SK-N-SH treated with all-trans-retinoic acid at 6 μM for 48 hours (cell line): Measurements from ENCODE around the gene JMJD4.

ENCODE experiments used
- ATAC-seq: fragments of 200-7000 bp; cut with Tn5 transposase; 3 replicates; pipeline ENCODE4 v1.9.1; 2020; ENCODE audit warnings: mild to moderate bottlenecking, moderate library complexity
- ARNTL ChIP-seq: fragments of 450-650 bp; formaldehyde crosslinking; IDR thresholded peaks from 2 replicates; pipeline ENCODE4 v1.5.0; 2020; ENCODE audit warnings: low read depth, mild to moderate bottlenecking, moderate library complexity, borderline replicate concordance
- BACH2 ChIP-seq: fragments of 250-450 bp; sonication (Bioruptor Pico); IDR thresholded peaks from 2 replicates; pipeline ENCODE4 v1.9.0; 2021; ENCODE audit warnings: mild to moderate bottlenecking, borderline replicate concordance
- ESRRG ChIP-seq: fragments of 250-450 bp; sonication (Bioruptor Pico); IDR thresholded peaks from 2 replicates; pipeline ENCODE4 v1.6.1; 2021; ENCODE audit warnings: mild to moderate bottlenecking
- GLIS3 ChIP-seq: fragments of 250-450 bp; sonication (Bioruptor Pico); IDR thresholded peaks from 2 replicates; pipeline ENCODE4 v1.5.0; 2020; ENCODE audit warnings: mild to moderate bottlenecking, moderate library complexity
- ISL1 ChIP-seq: fragments of 250-450 bp; sonication (Bioruptor Pico); IDR thresholded peaks from 2 replicates; pipeline ENCODE4 v2.1.2; 2022; ENCODE audit warnings: mild to moderate bottlenecking, moderate library complexity
- OSR1 ChIP-seq: fragments of 250-450 bp; sonication (Bioruptor Pico); IDR thresholded peaks from 2 replicates; pipeline ENCODE4 v1.8.0; 2022; ENCODE audit warnings: moderate library complexity, mild to moderate bottlenecking, inconsistent platforms
- PPARA ChIP-seq: fragments of 250-450 bp; sonication (Bioruptor Pico); IDR thresholded peaks from 2 replicates; pipeline ENCODE4 v1.5.0; 2020; ENCODE audit warnings: mild to moderate bottlenecking, borderline replicate concordance
- RARB ChIP-seq: fragments of 250-450 bp; sonication (Bioruptor Pico); IDR thresholded peaks from 2 replicates; pipeline ENCODE4 v1.8.0; 2021; ENCODE audit warnings: mild to moderate bottlenecking, moderate library complexity
- SNAI2 ChIP-seq: fragments of 250-450 bp; sonication (Bioruptor Pico); IDR thresholded peaks from 2 replicates; pipeline ENCODE4 v1.5.0; 2020; ENCODE audit warnings: mild to moderate bottlenecking, moderate library complexity
- TCF4 ChIP-seq: fragments of 250-450 bp; sonication (Bioruptor Pico); IDR thresholded peaks from 2 replicates; pipeline ENCODE4 v1.8.0; 2021; ENCODE audit warnings: mild to moderate bottlenecking, moderate library complexity, borderline replicate concordance
- TOX ChIP-seq: fragments of 250-450 bp; sonication (Bioruptor Pico); IDR thresholded peaks from 2 replicates; pipeline ENCODE4 v1.8.0; 2021; ENCODE audit warnings: mild to moderate bottlenecking, moderate library complexity, borderline replicate concordance
- ZFP3 ChIP-seq: fragments of 250-450 bp; sonication (Bioruptor Pico); IDR thresholded peaks from 2 replicates; pipeline ENCODE4 v1.5.0; 2020; ENCODE audit warnings: mild to moderate bottlenecking, moderate library complexity
- ZFP30 ChIP-seq: fragments of 450-650 bp; formaldehyde crosslinking; IDR thresholded peaks from 2 replicates; pipeline ENCODE4 v1.5.0; 2022; ENCODE audit warnings: mild to moderate bottlenecking, moderate library complexity
- ZNF565 ChIP-seq: fragments of 450-650 bp; formaldehyde crosslinking; conservative IDR thresholded peaks from 2 replicates; pipeline ENCODE4 v1.5.0; 2020; ENCODE audit warnings: low read depth, mild to moderate bottlenecking, moderate library complexity
- ZNF70 ChIP-seq: fragments of 450-650 bp; formaldehyde crosslinking; IDR thresholded peaks from 2 replicates; pipeline ENCODE4 v1.5.0; 2020; ENCODE audit warnings: mild to moderate bottlenecking, moderate library complexity
- ZNF8 ChIP-seq: fragments of 450-650 bp; formaldehyde crosslinking; IDR thresholded peaks from 2 replicates; pipeline ENCODE4 v1.5.0; 2020; ENCODE audit warnings: mild to moderate bottlenecking, moderate library complexity
- TF ChIP-seq, protein P1 (sequence below): fragments of 250-450 bp; sonication (Bioruptor Pico); IDR thresholded peaks from 2 replicates; pipeline ENCODE4 v1.5.1; 2020; ENCODE audit warnings: low read depth, mild to moderate bottlenecking, moderate library complexity
- TF ChIP-seq, protein P2 (sequence below): fragments of 250-450 bp; sonication (Bioruptor Pico); IDR thresholded peaks from 2 replicates; pipeline ENCODE4 v1.5.0; 2020; ENCODE audit warnings: mild to moderate bottlenecking, moderate library complexity
- TF ChIP-seq, protein P3 (sequence below): fragments of 250-450 bp; sonication (Bioruptor Pico); IDR thresholded peaks from 2 replicates; pipeline ENCODE4 v1.8.0; 2020; ENCODE audit warnings: mild to moderate bottlenecking, moderate library complexity, borderline replicate concordance

JMJD4 gene

DNA sequence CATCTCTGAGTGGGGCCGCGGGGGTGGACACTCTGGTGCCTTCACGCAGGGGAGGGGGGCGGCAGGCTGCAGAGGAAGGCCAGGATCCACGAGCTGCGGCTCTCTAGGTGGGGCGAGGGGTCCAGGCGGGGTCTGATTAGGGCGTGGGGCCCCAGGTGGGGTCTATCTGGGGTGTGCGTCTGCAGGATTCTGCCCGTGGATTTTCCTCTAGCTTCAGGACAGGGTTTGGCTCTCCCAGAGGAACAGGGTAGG, 6.3 kb downstream of the JMJD4 start (continued):
- TF ChIP-seq, protein P1, sequence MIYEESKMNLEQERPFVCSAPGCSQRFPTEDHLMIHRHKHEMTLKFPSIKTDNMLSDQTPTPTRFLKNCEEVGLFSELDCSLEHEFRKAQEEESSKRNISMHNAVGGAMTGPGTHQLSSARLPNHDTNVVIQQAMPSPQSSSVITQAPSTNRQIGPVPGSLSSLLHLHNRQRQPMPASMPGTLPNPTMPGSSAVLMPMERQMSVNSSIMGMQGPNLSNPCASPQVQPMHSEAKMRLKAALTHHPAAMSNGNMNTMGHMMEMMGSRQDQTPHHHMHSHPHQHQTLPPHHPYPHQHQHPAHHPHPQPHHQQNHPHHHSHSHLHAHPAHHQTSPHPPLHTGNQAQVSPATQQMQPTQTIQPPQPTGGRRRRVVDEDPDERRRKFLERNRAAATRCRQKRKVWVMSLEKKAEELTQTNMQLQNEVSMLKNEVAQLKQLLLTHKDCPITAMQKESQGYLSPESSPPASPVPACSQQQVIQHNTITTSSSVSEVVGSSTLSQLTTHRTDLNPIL = no peak
- TF ChIP-seq ISL1 (no peak), GLIS3 (CRISPR knock-in tag) (no peak)
- TF ChIP-seq, protein P2, sequence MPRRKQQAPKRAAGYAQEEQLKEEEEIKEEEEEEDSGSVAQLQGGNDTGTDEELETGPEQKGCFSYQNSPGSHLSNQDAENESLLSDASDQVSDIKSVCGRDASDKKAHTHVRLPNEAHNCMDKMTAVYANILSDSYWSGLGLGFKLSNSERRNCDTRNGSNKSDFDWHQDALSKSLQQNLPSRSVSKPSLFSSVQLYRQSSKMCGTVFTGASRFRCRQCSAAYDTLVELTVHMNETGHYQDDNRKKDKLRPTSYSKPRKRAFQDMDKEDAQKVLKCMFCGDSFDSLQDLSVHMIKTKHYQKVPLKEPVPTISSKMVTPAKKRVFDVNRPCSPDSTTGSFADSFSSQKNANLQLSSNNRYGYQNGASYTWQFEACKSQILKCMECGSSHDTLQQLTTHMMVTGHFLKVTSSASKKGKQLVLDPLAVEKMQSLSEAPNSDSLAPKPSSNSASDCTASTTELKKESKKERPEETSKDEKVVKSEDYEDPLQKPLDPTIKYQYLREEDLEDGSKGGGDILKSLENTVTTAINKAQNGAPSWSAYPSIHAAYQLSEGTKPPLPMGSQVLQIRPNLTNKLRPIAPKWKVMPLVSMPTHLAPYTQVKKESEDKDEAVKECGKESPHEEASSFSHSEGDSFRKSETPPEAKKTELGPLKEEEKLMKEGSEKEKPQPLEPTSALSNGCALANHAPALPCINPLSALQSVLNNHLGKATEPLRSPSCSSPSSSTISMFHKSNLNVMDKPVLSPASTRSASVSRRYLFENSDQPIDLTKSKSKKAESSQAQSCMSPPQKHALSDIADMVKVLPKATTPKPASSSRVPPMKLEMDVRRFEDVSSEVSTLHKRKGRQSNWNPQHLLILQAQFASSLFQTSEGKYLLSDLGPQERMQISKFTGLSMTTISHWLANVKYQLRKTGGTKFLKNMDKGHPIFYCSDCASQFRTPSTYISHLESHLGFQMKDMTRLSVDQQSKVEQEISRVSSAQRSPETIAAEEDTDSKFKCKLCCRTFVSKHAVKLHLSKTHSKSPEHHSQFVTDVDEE = no peak

DNA sequence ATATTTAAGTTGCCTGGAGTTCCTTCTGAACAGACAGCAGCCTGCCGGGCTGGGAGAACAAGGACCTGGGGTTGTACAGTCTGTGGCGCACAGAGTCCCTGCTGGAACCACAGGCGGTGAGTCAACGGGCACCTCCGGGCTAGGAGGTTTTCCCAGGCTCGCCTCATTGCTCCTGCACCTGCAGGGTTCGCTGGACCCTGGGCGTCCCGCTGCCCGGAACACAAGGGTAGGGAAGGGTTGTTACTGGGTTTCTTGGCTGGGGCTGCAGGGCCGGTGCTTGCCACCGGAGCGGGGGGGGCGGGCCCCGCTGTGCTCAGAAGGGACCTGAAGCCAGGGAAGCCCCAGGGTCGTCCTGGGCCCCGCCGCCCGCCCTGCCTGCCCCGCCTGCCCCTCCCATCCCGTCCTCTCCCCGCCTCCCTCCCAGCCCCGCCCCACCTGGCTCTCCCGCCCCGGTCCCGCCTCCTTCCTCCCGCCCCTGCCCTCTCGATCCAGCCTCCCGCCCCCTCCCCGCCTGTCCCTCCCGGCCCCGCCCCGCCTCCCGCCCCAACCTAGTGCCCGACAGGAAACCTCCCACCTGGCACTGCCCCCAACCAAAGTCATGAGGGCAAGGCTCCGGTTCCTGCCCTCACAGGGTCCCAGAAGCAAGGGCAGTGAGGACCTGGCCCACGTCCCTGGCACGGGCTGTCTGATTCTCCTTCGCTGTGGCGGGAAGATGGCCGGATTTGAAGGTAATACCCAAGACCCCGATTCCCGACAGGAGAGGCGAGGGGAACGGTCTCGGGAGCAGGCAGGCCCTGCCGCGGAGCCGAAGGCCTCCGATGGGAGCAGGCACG, 6.8 kb downstream of the JMJD4 start:
- ATAC-seq = peak; percentile 69
- TF ChIP-seq BACH2 (CRISPR knock-in tag) (no peak), ZFP30 (no peak), GLIS3 (CRISPR knock-in tag) (no peak; the same call in 1 of the 2 replicates), ZNF565 (CRISPR knock-in tag) (no peak), ZNF70 (no peak), PPARA (CRISPR knock-in tag) (no peak), RARB (CRISPR knock-in tag) (no peak), TCF4 (CRISPR knock-in tag) (no peak), ISL1 (no peak), ZNF8 (CRISPR knock-in tag) (no peak)

DNA sequence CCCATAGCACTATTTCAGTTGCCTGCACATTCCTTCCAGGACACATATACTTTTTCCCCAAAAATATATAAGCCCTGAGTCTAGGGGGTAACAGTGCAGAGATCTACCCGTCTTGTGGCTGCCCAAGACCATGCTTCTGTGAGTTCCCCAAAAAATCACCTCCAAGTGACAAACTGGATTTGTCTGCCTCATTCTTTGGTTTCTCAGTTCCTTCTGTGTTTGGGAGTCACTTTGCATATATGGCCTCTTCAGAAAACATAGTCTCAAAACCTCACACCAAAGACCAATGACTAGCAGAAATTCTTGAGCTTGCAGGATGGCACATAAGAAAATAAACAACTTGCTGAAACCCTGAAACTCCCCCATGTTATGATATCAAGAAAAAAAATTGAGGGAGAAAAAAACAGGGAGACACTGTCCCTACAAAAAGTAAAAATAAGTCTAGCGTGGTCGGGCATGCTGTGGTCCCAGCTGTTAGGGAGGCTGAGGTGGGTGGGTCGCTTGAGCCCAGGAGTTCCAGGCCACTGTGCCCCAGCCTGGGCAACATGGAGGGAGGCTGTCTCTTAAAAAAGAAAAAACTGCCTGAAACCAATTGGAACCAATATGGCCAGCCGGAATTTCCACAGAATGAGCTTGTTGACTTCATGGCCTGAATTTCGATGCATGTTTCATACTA, 8.0 kb downstream of the JMJD4 start:
- TF ChIP-seq ZFP30 (no peak), ESRRG (CRISPR knock-in tag) (no peak), ZFP3 (CRISPR knock-in tag) (no peak), PPARA (CRISPR knock-in tag) (no peak), OSR1 (no peak), ZNF8 (CRISPR knock-in tag) (no peak), ISL1 (no peak), TCF4 (CRISPR knock-in tag) (no peak), TOX (CRISPR knock-in tag) (no peak), SNAI2 (CRISPR knock-in tag) (no peak), ZNF565 (CRISPR knock-in tag) (no peak), ARNTL (CRISPR knock-in tag) (no peak)
- TF ChIP-seq, protein P2 = no peak
- no peak for ATAC-seq

DNA sequence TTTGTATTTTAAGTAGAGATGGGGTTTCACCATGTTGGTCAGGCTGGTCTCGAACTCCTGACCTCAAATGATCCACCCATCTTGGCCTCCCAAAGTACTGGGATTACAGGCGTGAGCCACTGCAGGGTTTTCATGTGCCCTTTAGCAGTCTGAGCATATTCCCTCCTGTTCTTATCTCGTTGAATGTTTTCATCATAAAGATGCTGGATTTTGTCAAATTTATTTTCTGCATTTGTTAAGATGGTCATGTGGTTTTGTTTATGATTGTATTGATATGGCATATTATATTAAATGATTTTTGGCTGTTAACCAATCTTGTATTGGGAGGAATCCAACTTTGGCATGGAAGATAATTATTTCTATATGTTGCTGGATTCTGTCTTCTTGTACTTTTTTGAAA, 8.8 kb downstream of the JMJD4 start:
- no peak for ATAC-seq
- TF ChIP-seq TCF4 (CRISPR knock-in tag) = peak; percentile 85
- TF ChIP-seq, protein P3, sequence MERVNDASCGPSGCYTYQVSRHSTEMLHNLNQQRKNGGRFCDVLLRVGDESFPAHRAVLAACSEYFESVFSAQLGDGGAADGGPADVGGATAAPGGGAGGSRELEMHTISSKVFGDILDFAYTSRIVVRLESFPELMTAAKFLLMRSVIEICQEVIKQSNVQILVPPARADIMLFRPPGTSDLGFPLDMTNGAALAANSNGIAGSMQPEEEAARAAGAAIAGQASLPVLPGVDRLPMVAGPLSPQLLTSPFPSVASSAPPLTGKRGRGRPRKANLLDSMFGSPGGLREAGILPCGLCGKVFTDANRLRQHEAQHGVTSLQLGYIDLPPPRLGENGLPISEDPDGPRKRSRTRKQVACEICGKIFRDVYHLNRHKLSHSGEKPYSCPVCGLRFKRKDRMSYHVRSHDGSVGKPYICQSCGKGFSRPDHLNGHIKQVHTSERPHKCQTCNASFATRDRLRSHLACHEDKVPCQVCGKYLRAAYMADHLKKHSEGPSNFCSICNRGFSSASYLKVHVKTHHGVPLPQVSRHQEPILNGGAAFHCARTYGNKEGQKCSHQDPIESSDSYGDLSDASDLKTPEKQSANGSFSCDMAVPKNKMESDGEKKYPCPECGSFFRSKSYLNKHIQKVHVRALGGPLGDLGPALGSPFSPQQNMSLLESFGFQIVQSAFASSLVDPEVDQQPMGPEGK = no peak
